HG03378 (cell line): ENCODE data around the gene SIVA1.

Experiments
- ATAC-seq: cut with Tn5 transposase; IDR thresholded peaks from one replicate; pipeline ENCODE4 v1.9.1; 2021; ENCODE audit warnings: mild to moderate bottlenecking, moderate library complexity; ENCODE audit not compliant: unreplicated experiment

SIVA1 gene

GRCh38 chr14:104752735-104753527 lies at the start of gene SIVA1:
Gene SIVA1, plus strand, starts transcription at chr14:104753147. Its CDS starts 55 bp downstream, at chr14:104753202.
- ATAC-seq, result peak; percentile 73

- ATAC-seq, result no peak
These were observed 49.7 kb upstream of the SIVA1 start for GRCh38 chr14:104703269-104703668.

- no peak for ATAC-seq
These were observed 48.7 kb upstream of the SIVA1 start for GRCh38 chr14:104704252-104704651.

- no peak for ATAC-seq
These were observed 47.5 kb upstream of the SIVA1 start for GRCh38 chr14:104705340-104706047.

- ATAC-seq, result no peak
These were observed 46.0 kb upstream of the SIVA1 start for GRCh38 chr14:104706733-104707607.

GRCh38 chr14:104707608-104708595 lies 45.0 kb upstream of the SIVA1 start:
- ATAC-seq, result no peak

GRCh38 chr14:104708606-104709268 lies 44.2 kb upstream of the SIVA1 start:
- ATAC-seq, result no peak

GRCh38 chr14:104709387-104710039 lies 43.4 kb upstream of the SIVA1 start:
- no peak for ATAC-seq

- no peak for ATAC-seq
These were observed 42.7 kb upstream of the SIVA1 start for GRCh38 chr14:104710071-104710735.

- no peak for ATAC-seq
These were observed 39.8 kb upstream of the SIVA1 start for GRCh38 chr14:104712881-104713734.

GRCh38 chr14:104714066-104714465 lies 38.9 kb upstream of the SIVA1 start:
- no peak for ATAC-seq

- ATAC-seq, result no peak
These were observed 38.3 kb upstream of the SIVA1 start for GRCh38 chr14:104714681-104715080.

- ATAC-seq, result no peak
These were observed 37.5 kb upstream of the SIVA1 start for GRCh38 chr14:104715416-104715815.

- no peak for ATAC-seq
These were observed 37.1 kb upstream of the SIVA1 start for GRCh38 chr14:104715871-104716270.

GRCh38 chr14:104717137-104717536 lies 35.8 kb upstream of the SIVA1 start:
- no peak for ATAC-seq

- no peak for ATAC-seq
These were observed 35.3 kb upstream of the SIVA1 start for GRCh38 chr14:104717646-104718045.

- no peak for ATAC-seq
These were observed 34.8 kb upstream of the SIVA1 start for GRCh38 chr14:104718147-104718546.

- ATAC-seq, result no peak
These were observed 34.1 kb upstream of the SIVA1 start for GRCh38 chr14:104718871-104719270.
